ENCODE data around the gene SSTR3.
"Not testable (repeated sequence)": the region's sequence is repeated elsewhere in the genome, so short reads cannot be mapped to it uniquely, and the experiment has no call there.

The SSTR3 gene

GRCh38 chr22:37253126-37253660 lies 40.9 kb upstream of the SSTR3 start:
- no peaks in the 10 kb centered on the region for H3K36me3 ChIP-seq
- no peaks in the 10 kb centered on the region for H3K9me3 ChIP-seq
- peaks cover 0 to 57% of the 10 kb centered on the region in 2 donors for H3K27me3 ChIP-seq
- no peak overlapping the region for H3K27ac ChIP-seq
- H3K4me3 ChIP-seq, result no peak overlapping the region
- TF ChIP-seq, protein P1, sequence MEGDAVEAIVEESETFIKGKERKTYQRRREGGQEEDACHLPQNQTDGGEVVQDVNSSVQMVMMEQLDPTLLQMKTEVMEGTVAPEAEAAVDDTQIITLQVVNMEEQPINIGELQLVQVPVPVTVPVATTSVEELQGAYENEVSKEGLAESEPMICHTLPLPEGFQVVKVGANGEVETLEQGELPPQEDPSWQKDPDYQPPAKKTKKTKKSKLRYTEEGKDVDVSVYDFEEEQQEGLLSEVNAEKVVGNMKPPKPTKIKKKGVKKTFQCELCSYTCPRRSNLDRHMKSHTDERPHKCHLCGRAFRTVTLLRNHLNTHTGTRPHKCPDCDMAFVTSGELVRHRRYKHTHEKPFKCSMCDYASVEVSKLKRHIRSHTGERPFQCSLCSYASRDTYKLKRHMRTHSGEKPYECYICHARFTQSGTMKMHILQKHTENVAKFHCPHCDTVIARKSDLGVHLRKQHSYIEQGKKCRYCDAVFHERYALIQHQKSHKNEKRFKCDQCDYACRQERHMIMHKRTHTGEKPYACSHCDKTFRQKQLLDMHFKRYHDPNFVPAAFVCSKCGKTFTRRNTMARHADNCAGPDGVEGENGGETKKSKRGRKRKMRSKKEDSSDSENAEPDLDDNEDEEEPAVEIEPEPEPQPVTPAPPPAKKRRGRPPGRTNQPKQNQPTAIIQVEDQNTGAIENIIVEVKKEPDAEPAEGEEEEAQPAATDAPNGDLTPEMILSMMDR (IDR thresholded peaks at IDR 0.05), result no peak
- intact Hi-C loops (cut with DNase I; ENCODE audit: low total_unique reads), result no loop called here
- no peak for DNase-seq
- no peaks in the 10 kb centered on the region for H3K4me1 ChIP-seq

DNA sequence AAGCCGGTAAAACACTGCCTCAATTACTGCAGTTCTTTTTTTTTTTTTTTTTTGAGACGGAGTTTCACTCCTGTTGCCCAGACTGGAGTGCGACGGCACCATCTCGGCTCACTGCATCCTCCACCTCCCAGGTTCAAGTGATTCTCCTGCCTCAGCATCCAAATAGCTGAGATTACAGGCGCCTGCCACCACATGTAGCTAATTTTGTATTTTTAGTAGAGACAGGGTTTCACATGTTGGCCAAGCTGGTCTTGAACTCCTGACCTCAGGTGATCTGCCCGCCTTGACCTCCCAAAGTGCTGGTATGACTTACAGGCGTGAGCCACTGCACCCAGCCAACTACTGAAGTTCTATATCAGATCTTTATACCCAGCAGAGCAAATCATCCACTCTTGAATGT lies 39.6 kb upstream of the SSTR3 start:
- DNase-seq, result peak in 1 of 2 donors; percentile 24
- H3K9me3 ChIP-seq; H3K36me3 ChIP-seq; intact Hi-C loops (cut with DNase I; ENCODE audit: low total_unique reads); H3K4me1 ChIP-seq; H3K4me3 ChIP-seq; H3K27ac ChIP-seq: not testable (repeated sequence)
- H3K27me3 ChIP-seq, result peaks cover 0 to 47% of the 10 kb centered on the region in 2 donors

DNA sequence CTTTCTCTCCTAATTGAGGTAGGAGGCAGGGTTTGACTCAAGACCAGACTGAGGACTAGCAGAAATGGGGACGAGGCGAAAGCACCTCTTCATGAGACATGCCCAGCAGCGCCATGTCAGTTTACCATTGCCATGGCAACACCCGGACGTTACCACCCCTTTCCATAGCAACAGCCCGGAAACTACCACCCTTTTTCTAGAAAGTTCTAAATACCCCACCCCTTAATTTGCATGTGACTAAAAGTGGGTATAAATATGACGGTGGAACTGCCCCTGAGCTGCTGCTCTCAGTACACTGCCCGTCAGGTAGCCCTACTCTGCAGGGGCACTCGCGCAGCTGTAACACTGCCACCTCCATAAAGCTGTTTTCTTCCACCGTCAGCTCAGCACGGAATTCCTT lies 37.7 kb upstream of the SSTR3 start:
- no peaks in the 10 kb centered on the region for H3K36me3 ChIP-seq
- TF ChIP-seq, protein P1 (IDR thresholded peaks at IDR 0.05), result no peak
- H3K4me1 ChIP-seq, result no peaks in the 10 kb centered on the region
- H3K27me3 ChIP-seq, result peaks cover 0 to 38% of the 10 kb centered on the region in 2 donors
- intact Hi-C loops (cut with DNase I; ENCODE audit: low total_unique reads), result no loop called here
- no peak for DNase-seq
- no peaks in the 10 kb centered on the region for H3K9me3 ChIP-seq
- H3K27ac ChIP-seq, result no peak overlapping the region
- H3K4me3 ChIP-seq, result no peak overlapping the region

GRCh38 chr22:37248251-37248650 lies 36.0 kb upstream of the SSTR3 start:
- Histone ChIP-seq H3K4me1 (no peaks in the 10 kb centered on the region), H3K9me3 (no peaks in the 10 kb centered on the region), H3K27ac (no peak overlapping the region), H3K27me3 (peaks cover 0 to 47% of the 10 kb centered on the region in 2 donors), H3K36me3 (no peaks in the 10 kb centered on the region), H3K4me3 (no peak overlapping the region)
- intact Hi-C loops (cut with DNase I; ENCODE audit: low total_unique reads), result no loop called here
- no peak for DNase-seq
- TF ChIP-seq, protein P1 (IDR thresholded peaks at IDR 0.05), result no peak

DNA sequence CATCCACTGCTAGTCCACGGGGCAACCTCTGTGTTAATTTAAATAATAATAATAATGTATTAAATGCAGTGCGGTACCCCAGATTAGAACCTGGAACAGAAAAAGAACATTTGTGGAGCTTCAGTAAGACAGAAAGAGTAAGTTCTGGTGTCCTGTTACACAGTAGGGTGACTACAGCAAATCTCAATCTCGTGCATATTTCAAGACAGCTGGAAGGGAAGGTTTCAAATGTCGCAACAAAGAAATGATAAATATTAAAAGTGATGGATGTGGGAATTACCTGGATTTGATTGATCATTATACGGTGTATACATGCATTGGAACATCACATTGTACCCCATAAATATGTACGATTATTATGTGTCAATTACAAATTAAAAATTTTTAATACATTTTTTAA lies 33.5 kb upstream of the SSTR3 start:
- Histone ChIP-seq H3K4me3 (no peak overlapping the region), H3K36me3 (no peaks in the 10 kb centered on the region), H3K27ac (no peak overlapping the region), H3K4me1 (no peaks in the 10 kb centered on the region), H3K27me3 (peaks cover 0 to 58% of the 10 kb centered on the region in 2 donors), H3K9me3 (no peaks in the 10 kb centered on the region)
- DNase-seq, result no peak
- intact Hi-C loops (cut with DNase I; ENCODE audit: low total_unique reads), result no loop called here
- TF ChIP-seq, protein P1 (IDR thresholded peaks at IDR 0.05), result no peak

DNA sequence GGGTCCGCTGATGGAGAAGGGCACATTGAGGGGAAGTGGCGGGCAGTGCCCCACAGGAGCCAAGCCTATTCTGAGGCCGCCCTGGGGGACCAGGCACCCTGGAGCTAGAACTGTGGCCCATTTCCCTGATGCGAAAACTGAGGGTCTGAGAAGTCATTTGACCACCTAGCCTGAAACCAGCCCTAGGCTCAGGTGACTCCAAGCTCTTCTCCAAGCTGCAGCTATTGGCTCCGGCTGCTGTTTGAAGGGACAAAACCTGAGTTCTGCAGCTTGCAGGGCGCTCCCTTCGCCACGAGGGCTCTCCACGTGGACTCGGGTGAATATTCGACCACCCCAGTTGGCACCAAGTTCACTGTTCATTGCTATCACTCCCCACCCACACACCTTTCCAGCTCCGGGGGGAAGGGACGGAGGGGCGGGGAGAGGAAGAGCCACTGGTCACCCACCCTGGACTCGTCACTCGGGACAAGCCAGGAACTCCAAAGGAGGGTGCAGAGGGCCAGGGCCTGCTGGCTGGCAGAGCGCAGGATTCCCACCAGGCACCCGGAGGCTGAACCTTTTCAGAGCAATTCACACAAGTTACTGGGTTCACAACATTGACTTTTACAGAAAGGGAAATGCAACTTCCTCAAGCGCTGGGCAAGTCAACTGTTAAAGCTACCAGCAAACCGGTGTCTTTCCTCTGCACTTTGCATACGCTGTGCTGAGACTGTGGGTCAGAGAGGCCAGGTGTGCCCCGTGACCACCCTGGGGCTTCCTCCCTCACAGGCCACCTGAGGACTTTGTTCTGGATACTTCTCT lies 32.8 kb upstream of the SSTR3 start:
- Histone ChIP-seq H3K4me3 (no peak overlapping the region), H3K9me3 (no peaks in the 10 kb centered on the region), H3K4me1 (no peaks in the 10 kb centered on the region), H3K27ac (no peak overlapping the region), H3K36me3 (no peaks in the 10 kb centered on the region), H3K27me3 (peaks cover 0 to 62% of the 10 kb centered on the region in 2 donors)
- intact Hi-C loops (cut with DNase I; ENCODE audit: low total_unique reads), result no loop called here
- no peak for DNase-seq
- TF ChIP-seq, protein P1 (IDR thresholded peaks at IDR 0.05), result no peak

Data from tibial artery (tissue), 4 donors.